Left renal pelvis (tissue), 4 donors: Measurements from ENCODE around the gene IRS2. TPM values are rescaled to one million over a fixed set of nuclear protein-coding genes. Genes with fewer than 3 reads are reported as not detected.
"Not testable (repeated sequence)": the region's sequence is repeated elsewhere in the genome, so short reads cannot be mapped to it uniquely, and the experiment has no call there.

Experiments
- DNase-seq, 4 donors: peaks; one replicate each; pipeline ENCODE4 v3.0.0-alpha.2; 2013; ENCODE audit warnings: low read depth in 4 of 4, low spot score in 3 of 4
- polyA plus RNA-seq, 4 donors: library from polyadenylated mRNA; unstranded; fragments of 120-200 nt; gene quantifications; one replicate each; pipeline ENCODE4 v1.2.1, GENCODE V29; 2013; ENCODE audit not compliant: insufficient read length in 4 of 4

Gene IRS2
- polyA plus RNA-seq, 4 donors = 6.7 to 13.3 (median 11.7) TPM

DNA sequence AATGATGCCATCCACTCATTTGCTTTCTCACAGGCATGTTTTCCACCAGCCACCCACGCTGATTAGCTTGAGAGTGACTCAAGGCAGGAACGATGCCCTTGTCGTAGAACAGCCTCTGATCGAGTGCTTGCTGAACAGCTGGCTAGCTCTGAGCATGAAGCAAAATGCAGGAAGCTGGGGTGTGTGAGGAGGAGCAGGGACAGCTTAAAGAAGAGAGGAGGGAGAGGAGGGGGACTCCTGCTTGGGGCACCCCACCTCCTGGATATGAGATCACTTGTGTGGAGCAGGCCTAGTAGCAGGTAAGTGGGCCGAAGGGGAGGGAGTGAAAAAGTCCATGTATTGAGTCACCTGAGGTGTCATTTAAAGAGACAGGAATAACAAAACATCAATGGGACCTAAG lies 48.8 kb downstream of the IRS2 start:
- DNase-seq = no peak

DNA sequence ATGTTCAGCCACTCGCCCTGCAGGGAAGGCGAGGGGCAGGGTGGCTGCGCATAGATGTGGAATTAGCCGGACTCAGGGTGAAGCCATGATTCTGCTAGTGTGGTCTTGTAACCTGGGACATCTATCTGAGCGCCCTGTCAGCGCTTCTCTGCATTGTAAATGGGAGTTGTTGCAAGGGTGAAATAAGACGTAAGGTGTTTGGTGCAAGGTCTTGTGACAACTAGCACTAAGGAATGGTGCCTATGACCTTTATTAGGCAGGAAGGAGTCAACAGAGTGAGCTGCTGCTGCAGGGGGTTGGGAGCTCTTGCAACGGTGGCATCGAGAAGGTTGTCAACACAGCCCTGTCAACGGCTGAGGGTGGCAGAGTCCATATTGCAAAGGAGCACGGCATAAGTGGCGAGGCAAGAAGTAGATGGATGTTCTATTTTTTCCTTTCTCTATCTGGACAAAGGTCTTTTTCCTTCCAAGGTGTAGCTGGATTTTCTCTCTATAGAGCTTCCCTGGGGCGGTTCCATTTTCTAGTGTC lies 49.3 kb downstream of the IRS2 start:
- no peak for DNase-seq

DNA sequence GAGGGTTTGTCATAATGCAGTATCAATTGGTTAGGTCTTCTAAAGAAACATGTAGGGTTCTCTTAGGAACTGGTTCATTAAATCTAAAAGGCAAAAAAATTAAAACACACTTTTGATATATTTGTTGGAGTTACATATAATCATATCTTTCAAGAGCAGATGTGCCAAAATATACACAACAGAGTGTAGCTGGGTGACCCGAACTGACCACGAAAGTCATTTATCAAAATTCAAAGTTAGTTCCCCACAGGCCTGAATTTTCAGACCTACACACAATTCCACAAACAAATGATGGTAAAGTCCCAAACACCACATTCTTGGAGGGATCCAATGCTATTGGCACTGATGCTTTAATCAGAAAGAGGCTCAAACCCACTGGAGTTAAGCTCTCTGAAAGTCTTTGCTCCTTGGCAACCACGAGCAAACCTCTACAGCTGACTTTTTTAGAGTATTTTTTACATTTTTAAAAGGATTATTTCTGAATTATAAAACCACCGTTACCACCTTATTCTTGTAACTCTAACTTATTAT lies 50.9 kb downstream of the IRS2 start:
- no peak for DNase-seq

DNA sequence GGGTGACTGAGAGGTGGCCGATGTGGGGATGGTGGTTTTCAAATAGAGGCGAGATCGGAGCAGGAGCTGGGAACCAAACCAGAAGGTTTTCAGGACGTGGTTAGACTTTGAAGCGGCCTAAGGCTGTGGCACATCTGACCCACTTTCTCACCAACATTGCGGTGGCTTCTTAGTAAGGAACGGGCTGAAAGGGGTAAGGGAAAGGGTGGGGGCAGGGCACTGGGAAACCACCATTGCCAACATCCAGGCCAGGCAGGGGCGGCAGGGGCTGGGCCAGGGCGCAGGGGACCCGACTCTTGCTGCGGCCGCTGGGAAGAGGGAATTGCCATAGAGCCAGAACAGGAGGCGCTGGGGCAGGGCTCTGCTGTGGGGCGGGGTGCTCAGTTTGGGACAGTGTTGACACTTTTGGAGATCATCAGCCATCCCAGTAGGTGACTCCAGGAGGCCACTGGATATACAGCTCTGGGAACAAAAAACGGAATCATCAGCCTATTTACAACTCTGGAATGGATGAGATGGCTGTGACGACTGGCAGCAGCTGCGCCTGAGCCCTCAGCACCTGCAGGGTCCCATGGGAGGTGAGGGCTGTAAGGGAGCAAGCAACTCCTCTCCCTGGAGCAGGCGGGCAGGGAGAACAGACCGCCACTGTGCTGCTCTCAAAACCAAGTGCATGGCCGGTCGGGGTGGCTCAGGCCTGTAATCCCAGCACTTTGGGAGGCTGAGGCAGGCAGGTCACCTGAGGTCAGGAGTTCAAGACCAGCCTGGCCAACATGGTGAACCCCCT lies 52.2 kb downstream of the IRS2 start:
- DNase-seq = no peak

DNA sequence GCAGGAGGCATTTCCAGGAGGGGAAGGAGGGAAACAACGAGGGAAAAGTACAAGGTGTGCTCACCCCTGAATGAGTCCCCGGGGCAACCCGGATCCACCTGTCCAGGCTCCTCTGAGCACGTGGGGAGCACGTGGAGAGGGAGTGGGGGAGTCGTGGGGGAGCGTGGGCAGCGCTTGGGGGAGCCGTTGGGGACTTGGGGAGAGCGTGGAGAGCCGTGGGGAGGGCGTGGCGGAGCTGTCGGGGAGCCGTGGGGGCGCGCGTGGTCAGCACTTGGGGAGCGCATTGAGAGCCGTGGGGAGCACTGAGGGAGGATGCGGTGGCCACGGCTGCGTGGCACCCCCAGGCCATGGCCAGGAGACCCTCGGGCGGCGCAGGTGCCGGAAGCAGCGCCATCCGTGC lies 52.8 kb downstream of the IRS2 start:
- DNase-seq = no peak

DNA sequence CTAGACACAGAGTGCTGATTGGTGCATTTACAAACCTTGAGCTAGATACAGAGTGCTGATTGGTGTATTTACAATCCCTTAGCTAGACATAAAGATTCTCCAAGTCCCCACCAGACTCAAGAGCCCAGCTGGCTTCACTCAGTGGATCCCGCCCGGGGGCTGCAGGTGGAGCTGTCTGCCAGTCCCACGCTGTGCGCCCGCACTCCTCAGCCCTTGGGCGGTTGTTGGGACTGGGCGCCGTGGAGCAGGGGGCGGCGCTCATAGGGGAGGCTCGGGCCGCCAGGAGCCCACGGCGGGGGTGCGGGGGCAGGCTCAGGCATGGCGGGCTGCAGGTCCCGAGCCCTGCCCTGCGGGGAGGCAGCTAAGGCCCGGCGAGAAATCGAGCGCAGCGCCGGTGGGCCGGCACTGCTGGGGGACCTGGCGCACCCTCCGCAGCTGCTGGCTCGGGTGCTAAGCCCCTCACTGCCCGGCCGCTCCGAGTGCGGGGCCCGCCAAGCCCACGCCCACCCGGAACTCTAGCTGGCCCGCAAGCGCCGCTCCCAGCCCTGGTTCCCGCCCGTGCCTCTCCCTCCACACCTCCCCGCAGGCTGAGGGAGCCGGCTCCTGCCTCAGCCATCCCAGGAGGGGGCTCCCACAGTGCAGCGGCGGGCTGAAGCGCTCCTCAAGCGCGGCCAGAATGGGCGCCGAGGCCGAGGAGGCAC lies 53.8 kb downstream of the IRS2 start:
- not testable (repeated sequence) for DNase-seq

DNA sequence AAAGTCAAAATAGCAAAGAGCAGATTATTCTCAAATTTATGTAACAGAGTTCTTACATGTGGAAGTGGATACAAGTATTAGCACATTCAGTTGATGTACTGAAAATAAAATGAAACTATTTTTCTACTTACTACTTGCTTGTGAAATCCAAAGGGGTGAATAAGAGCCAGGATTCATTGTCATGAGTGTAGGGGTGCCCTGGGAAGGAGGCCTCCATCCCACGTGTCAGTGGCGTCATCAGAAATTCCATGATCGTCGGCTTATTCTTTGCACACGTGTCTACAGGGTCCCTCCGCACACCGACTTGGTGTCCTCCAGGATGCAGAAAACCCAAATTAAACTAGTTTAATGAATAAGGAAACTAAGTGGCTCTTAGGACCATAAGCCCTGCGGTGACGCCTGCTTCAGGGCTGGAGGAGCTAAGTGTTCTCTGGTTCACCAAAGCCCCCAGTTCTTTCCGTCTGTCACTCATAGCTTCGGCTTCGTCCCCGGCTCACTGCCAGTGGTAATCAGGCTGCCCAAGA lies 55.5 kb downstream of the IRS2 start:
- DNase-seq = no peak

DNA sequence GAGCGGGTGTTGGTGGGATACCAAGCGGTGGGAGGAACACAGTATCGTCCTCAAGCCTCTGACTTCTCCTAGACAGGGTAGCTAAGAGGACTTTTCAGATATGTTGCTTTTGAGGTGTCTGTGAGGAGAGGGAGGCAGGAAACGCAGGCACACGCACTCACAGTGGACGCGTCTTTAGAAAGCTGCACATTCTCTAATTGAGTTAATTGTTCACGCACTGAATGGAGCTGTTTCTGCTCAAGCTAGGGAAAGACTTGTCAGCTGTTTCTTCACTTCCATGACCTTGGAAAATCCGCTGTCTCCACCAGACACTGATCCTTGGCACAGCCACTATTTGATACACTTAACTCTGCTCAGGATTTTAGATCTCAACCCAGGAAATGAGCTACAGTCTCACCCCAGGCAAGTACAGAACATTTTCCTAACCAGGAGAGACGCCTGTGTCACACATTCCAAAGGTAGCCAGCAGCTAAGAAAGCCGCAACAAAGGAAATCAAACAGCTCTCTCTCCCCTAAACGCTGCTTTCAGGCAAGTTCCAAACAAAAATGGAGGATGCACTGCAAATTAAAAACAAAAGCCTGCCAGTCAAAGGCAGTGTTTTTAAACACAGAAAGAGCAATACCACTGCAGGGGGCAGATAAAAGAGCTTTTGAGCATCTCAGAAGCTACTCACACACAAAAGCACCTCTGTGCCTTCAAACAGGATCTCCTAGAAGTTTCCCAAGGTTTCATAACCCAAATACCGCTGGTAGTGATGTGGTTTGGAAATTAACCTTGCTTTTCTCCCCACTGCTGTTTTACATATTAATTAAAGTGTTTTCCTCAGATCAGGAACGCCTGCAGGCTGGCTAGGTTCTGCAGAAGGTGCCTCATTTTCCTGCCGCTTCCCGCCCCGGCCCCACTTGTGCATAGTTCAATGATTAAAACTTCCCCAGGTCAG lies 57.3 kb downstream of the IRS2 start:
- DNase-seq = peak in 1 of 4 donors; percentile 21

DNA sequence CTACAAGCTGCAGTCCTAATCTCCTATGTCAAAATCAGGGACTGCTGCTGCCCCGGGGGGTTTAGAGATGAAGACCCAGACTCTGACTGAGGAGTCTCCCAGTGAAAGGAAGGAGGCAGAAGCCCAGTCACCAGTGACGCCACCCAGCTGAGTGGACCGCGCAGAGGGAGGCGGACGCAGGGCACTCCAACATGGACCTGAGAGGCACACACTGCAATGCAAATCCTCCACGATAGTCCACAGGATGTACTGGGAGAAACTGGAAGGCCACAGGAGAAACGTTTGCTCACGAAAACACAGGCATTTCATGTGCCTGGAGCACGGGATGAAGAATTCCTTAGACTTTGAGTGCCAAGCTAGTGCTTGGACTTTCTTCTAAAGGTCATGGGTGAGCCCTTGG lies 58.3 kb downstream of the IRS2 start:
- DNase-seq = no peak

DNA sequence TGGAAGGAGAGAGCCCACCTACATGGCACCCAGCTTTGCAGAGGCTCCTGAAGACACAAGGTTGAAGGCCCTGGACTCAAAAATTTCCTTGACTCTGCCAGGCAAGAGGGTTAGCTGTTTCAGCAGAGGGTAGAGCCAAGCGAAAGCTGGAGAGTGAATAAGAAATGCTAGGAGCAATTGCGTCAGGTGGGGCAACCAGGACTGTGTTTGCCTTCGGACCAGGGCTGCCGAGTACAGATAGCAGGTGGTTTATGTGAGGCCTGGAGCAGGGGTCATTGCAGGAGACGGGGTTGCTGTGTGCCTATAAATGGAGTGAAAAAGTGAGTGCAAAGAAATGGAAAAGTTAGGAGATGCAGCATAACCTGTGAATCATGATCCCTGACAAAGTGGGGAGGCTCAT lies 59.1 kb downstream of the IRS2 start:
- DNase-seq = no peak

DNA sequence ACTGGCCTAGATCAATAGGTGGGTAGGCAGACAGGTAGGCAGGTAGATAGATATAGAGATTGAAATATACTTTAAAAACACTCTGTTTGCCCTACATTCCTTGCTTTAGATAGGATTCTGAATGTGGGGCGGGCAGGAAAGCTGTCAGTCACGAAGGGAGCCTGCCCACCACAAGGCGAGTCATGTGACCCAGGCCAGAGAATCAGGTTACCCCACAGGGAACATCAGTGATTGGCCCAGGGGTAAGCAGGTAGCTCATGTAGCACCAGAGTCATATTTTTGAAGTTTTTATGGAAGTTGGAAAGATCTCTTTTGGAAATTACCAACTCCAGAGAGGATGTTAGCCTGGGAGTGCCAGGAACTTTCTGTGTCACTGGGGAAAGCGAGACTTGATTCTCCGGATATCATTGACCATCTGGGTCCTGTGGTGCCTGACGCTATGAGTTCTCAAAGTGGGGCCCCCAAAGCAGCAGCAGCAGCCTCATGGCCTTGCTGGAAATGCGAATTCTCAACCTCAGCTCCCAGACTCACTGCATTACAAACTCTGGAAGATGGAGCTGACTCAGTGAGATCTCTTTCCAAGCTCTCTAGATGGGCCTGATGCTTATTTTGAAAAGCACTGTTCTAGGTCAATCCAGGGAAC lies 60.3 kb downstream of the IRS2 start:
- no peak for DNase-seq

DNA sequence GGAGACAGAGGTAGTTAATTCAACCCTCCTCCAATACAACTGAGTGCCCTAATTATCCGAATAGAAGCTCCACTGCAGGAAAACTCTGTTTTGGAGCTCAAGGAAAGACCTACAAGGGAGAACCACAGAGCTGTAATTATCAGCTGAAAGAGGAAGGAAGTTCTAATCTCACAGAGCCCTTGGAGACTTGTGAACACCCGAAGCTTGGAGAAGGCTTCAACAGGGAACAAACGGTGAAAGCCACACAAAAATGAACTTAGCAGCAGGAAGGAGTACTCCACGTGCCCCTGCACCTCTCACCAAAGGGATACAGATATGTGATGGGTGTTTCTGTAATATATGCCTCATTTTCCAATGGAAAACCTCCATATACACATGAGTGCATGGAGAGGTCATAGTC lies 61.1 kb downstream of the IRS2 start:
- no peak for DNase-seq

DNA sequence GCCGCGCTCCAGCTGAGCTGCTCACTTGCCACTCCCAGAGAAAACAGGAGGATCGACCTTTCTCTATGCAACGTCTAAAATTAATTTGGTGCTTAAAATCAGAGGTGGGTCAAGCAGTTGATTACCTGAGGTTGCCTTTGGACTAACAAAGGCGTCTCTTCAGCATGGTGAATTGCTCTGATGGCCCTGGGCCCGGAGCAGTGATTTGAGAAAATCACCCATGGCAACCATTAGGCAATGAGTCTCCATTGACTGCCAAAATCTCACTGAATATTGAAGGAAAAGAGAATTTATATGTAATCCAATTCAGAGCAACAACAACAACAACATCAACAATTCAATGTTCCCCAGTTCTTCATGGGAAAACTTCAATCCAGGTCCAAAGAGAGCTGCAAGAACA lies 61.8 kb downstream of the IRS2 start:
- DNase-seq = no peak

DNA sequence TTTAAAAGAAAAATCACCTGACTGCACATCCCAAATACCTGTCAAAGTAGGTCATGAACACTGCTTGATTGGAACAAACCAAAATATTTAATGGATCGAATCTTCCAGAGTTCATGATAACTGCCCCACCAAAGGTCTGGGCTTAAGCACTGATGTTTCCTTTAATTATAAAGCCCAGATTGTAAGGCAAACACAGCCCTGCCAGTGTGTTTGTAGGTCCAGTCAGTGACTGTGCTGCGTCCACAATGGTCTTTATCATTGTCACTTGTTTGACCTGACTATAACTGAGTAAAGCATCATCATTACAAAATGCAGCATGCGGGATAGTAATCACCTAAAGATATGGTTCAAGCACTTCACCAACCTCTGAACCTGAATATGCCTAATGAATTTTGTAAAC lies 63.3 kb downstream of the IRS2 start:
- DNase-seq = no peak

DNA sequence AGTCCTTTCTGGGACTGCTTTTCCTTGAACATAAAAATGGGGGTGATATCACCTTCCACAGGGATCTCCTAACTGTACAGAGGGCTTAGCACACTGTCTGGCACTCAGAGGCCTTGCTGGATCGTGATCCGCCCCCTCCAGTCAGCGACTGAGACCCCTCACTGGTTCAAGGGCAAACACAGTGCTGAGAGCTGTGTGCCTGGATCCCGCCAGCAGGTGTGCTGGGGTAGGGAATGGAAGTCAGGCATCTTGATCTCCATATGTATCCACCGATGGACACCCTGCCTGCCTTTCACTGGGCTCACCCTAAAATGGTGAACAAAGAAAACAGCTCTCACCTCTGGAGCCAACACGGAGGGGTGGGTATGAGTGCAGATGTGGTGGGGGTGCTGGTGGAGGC lies 64.3 kb downstream of the IRS2 start:
- no peak for DNase-seq

DNA sequence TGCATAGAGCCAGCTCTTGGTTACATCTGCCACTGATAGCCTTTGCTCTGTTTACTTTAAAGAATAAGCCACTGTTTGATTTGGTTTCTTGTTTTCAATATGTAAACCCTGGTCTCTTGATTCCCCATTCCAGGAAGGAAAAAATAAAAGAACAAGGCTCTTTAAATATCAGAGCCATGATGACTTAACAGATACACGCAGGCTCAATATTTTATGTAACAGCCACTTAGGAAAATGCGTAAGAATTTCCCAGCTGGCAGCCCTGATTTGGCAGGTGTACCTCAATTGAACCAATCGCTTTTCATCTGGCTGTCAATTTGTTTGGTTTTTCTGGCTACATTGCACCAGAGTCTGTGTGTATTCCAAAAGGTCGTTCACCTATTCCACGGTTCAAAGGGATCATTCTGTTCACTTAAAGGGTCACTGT lies 65.6 kb downstream of the IRS2 start:
- DNase-seq = no peak

DNA sequence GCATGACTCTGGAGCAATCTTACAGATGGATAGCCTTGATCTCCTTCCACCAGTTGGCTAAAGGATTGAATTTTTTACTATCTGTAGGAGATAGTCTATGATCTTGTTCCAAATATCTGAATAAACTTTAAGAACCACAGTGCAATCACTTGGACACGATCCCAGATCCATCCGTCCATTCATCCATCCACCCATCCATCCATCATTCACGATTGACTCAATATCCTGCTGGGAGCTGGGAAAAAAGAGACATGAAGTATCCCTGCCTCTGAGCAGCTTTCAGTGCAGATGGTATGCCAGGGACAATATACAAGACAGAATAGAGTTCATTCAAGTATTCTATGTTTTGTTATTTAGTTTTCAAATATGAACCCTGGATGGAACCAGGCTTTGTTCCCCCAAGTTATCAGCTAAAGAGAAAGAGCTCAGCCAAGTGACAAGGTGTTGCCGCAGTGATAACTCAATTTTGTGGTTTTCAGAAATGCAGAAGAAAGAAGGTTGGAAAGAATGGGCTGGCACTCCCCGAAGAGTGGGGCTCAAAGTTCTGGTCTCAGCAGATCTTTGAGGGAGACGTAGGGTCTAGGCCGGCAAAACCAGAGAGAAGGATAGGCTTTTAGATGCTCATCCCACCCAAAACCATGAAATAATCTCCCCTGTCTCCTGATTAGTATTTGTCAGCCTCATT lies 66.3 kb downstream of the IRS2 start:
- no peak for DNase-seq

DNA sequence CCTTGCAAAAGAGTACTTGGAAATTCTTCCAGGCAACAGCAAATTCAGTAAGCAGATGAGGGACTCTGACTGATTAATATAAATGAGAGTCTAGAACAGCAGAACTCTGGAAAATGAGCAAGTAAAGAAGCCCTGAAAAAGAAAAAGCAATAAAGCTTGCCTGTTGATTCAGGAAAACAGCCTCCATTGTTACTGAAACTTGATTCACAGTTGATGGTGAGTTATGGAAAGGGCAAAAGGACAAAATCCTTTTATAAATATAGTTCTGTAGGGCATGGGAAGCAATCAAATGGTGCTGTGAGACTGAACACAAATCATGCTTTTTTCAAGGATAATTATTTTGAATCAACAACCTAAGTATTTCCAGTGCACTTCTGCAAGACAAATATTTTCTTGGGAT lies 67.7 kb downstream of the IRS2 start:
- DNase-seq = no peak

DNA sequence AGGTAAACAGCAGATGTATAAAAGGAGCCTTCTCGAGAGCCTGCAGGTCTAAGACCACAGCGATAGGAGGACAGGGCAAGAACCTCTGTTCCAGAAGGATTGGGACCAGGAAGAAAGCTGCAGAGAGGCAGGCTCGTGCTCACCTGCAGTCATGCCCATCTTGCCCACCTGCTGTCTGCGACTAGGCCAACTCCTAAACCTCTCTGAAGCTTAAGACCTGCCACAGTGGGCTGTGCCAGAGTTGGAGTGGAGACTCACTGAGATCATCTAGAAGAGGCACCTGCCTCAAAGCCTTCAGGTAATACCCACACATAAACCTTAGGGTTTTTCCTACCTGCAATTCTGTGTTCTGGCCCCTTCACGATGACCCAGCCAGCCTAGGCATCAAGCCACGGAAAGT lies 68.7 kb downstream of the IRS2 start:
- DNase-seq = no peak
